ENCODE measurements around the gene SPOCK2. TPM values are rescaled to one million over a fixed set of nuclear protein-coding genes. Genes with fewer than 3 reads are reported as not detected.
"Not testable (repeated sequence)": the region's sequence is repeated elsewhere in the genome, so short reads cannot be mapped to it uniquely, and the experiment has no call there.

The SPOCK2 gene, protein sequence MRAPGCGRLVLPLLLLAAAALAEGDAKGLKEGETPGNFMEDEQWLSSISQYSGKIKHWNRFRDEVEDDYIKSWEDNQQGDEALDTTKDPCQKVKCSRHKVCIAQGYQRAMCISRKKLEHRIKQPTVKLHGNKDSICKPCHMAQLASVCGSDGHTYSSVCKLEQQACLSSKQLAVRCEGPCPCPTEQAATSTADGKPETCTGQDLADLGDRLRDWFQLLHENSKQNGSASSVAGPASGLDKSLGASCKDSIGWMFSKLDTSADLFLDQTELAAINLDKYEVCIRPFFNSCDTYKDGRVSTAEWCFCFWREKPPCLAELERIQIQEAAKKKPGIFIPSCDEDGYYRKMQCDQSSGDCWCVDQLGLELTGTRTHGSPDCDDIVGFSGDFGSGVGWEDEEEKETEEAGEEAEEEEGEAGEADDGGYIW
- 0.36 and 0.59 TPM in 2 replicates for total RNA-seq

DNA sequence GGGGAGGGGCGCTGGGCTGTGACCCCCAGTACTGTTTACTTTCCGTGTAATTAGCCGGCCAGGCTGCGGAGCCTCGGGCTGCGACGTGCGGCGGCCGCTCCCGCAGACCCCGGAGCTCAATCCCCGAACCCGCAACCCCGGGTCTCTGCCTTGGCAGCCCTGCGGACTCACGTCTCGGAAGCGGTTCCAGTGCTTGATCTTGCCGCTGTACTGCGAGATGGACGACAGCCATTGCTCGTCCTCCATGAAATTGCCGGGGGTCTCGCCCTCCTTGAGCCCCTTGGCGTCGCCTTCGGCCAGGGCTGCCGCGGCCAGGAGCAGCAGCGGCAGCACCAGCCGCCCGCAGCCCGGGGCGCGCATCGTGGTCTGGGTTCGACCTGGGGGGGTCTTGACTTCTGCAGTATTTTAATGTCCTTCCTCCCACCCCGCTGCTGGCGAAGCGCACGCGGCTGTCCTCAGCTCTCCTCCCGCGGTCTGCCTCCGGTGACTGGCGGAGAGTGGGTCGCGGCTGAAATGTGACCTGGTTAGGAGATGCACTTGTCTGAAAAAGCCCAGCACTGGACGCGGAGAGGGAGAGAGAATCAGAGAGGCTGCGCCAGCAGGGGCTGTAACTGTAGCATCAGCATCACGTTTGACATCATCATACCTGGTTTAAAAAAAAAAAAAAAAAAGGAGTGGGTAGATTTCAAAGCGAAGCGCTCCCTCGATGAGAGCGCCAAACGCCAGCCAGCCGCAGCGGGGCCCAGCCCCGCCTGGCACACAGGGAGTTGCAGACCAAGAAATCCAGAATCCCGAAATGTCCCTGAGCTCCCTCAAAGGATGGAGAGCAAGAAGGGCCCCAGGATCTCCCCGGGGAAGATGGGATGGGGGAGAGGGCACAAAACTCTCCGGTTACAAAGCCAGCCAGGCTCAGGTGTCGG is at the start of gene SPOCK2:
TSS of gene SPOCK2 (minus strand) at position 583 of the 920 bp plus-strand sequence. CDS start at position 360, 223 bp downstream.
- no peak within 1 kb of the TSS for H2AFZ ChIP-seq (ENCODE audit: low read length)
- H4K20me1 ChIP-seq (ENCODE audit: insufficient read depth, low read length), result no peaks in the 10 kb centered on the region
- DNase-seq (ENCODE audit: insufficient read length, low spot score, missing footprints), result peak; percentile 89
- H3K4me3 ChIP-seq (ENCODE audit: insufficient read depth, low read length), result no peak within 1 kb of the TSS
- peaks cover 60% of the 10 kb centered on the region for H3K27me3 ChIP-seq (ENCODE audit: insufficient read depth, low read length)
- H3K4me1 ChIP-seq (ENCODE audit: insufficient read depth, low read length), result peaks cover 4% of the 10 kb centered on the region
- no peak within 1 kb of the TSS for H3K27ac ChIP-seq (ENCODE audit: low read depth, low read length)
- H3K79me2 ChIP-seq (ENCODE audit: insufficient read depth, low read length), result no peaks in the 10 kb centered on the region
- TF ChIP-seq, protein P1, sequence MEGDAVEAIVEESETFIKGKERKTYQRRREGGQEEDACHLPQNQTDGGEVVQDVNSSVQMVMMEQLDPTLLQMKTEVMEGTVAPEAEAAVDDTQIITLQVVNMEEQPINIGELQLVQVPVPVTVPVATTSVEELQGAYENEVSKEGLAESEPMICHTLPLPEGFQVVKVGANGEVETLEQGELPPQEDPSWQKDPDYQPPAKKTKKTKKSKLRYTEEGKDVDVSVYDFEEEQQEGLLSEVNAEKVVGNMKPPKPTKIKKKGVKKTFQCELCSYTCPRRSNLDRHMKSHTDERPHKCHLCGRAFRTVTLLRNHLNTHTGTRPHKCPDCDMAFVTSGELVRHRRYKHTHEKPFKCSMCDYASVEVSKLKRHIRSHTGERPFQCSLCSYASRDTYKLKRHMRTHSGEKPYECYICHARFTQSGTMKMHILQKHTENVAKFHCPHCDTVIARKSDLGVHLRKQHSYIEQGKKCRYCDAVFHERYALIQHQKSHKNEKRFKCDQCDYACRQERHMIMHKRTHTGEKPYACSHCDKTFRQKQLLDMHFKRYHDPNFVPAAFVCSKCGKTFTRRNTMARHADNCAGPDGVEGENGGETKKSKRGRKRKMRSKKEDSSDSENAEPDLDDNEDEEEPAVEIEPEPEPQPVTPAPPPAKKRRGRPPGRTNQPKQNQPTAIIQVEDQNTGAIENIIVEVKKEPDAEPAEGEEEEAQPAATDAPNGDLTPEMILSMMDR (IDR thresholded peaks at IDR 0.05; ENCODE audit: extremely low read depth, low read depth, low read length), result no peak
- no peaks in the 10 kb centered on the region for H3K36me3 ChIP-seq (ENCODE audit: insufficient read depth, low read length)
- no peak within 1 kb of the TSS for H3K4me2 ChIP-seq (ENCODE audit: insufficient read depth, low read length)
- H3K9me3 ChIP-seq (ENCODE audit: low read depth, low read length), result no peaks in the 10 kb centered on the region

DNA sequence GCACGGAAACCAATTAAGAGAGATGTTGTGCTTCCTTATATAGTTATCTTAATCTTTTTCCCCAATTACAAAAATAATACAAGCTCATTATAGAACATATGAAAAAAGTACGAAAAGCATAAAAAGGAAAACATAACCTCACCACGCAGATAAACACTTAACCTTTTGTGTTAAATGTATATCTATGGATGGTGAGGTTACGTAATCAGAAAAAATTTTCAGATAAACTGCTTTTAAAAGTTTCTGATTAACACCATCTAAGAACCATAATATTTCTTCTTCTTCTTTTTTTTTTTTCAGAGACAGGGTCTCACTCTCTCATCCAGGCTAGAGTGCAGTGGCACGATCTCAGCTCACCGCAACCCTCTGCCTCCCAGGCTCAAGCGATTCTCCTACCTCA is 49.2 kb upstream of the SPOCK2 start:
- Histone ChIP-seq H3K27ac (ENCODE audit: low read depth, low read length) (no peak overlapping the region), H2AFZ (ENCODE audit: low read length) (no peak overlapping the region), H3K79me2 (ENCODE audit: insufficient read depth, low read length) (no peaks in the 10 kb centered on the region), H3K4me2 (ENCODE audit: insufficient read depth, low read length) (no peak overlapping the region), H3K4me1 (ENCODE audit: insufficient read depth, low read length) (peaks cover 8% of the 10 kb centered on the region), H3K9me3 (ENCODE audit: low read depth, low read length) (no peaks in the 10 kb centered on the region), H3K36me3 (ENCODE audit: insufficient read depth, low read length) (no peaks in the 10 kb centered on the region), H3K27me3 (ENCODE audit: insufficient read depth, low read length) (no peaks in the 10 kb centered on the region), H4K20me1 (ENCODE audit: insufficient read depth, low read length) (peaks cover 2% of the 10 kb centered on the region), H3K4me3 (ENCODE audit: insufficient read depth, low read length) (no peak overlapping the region)
- DNase-seq (ENCODE audit: insufficient read length, low spot score, missing footprints), result no peak
- TF ChIP-seq, protein P1 (IDR thresholded peaks at IDR 0.05; ENCODE audit: extremely low read depth, low read depth, low read length), result no peak

DNA sequence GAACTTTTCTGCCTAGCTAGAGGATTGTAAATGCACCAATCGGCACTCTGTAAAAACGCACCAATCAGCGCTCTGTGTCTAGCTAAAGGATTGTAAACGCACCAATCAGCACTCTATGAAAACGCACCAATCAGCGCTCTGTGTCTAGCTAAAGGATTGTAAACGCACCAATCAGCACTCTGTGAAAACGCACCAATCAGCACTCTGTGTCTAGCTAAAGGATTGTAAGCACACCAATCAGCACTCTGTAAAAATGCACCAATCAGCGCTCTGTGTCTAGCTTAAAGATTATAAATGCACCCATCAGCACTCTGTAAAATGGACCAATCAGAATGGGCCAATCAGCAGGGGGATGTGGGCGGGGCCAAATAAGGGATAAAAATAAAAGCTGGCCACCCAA is 47.9 kb upstream of the SPOCK2 start:
- not testable (repeated sequence) for H3K4me1 ChIP-seq (ENCODE audit: insufficient read depth, low read length); H3K27me3 ChIP-seq (ENCODE audit: insufficient read depth, low read length); H2AFZ ChIP-seq (ENCODE audit: low read length); H3K4me3 ChIP-seq (ENCODE audit: insufficient read depth, low read length); H3K27ac ChIP-seq (ENCODE audit: low read depth, low read length); H4K20me1 ChIP-seq (ENCODE audit: insufficient read depth, low read length); H3K36me3 ChIP-seq (ENCODE audit: insufficient read depth, low read length); H3K79me2 ChIP-seq (ENCODE audit: insufficient read depth, low read length); DNase-seq (ENCODE audit: insufficient read length, low spot score, missing footprints); H3K4me2 ChIP-seq (ENCODE audit: insufficient read depth, low read length); H3K9me3 ChIP-seq (ENCODE audit: low read depth, low read length)

DNA sequence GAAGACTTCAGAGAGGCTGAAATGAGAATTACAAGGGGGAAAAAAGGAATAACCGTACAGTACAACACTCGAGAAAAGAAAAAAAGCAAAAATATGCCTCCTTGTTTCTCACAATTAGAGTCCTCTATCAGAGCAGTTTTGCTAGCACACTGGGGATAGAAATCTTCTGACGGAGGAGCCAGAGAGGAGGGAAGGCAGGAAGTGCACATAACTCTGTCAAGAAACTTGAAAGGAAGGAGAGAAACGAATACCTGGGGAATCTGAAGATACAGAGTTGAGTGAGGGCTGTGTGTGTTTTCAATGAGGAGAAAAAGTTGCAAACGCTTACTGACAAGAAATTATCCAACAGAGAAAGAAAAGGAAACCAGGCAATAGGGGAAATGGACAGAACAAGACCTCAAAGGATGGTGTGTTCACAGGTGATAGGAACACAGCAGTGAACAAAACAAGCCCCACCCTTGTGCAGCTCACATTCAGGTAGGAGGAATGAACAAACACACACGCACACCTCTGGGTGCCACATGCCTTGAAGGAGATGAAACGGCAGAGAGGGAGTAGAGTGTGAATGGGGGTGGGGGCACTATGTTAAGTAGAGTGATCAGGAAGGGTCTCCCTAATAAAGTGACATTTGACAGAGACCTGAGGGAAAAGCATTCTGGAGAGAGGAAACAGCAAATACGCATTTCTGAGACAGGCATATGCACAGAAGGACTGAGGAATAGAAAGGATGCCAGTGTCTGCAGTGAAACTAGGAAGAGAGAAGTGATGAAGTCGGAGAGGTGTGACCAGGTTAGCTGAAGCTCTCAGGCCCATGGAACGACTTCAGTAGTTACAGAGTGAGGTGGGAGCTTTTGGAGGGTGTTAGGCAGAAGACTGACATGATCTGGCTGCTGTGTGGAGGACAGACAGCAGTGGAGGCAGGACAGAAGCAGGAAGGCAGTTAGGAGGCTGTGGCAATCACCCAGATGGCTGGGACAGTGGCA is 46.7 kb upstream of the SPOCK2 start:
- H4K20me1 ChIP-seq (ENCODE audit: insufficient read depth, low read length), result peaks cover 2% of the 10 kb centered on the region
- H3K79me2 ChIP-seq (ENCODE audit: insufficient read depth, low read length), result no peaks in the 10 kb centered on the region
- no peak overlapping the region for H3K4me3 ChIP-seq (ENCODE audit: insufficient read depth, low read length)
- peaks cover 8% of the 10 kb centered on the region for H3K4me1 ChIP-seq (ENCODE audit: insufficient read depth, low read length)
- H3K27ac ChIP-seq (ENCODE audit: low read depth, low read length), result no peak overlapping the region
- H3K36me3 ChIP-seq (ENCODE audit: insufficient read depth, low read length), result no peaks in the 10 kb centered on the region
- no peaks in the 10 kb centered on the region for H3K9me3 ChIP-seq (ENCODE audit: low read depth, low read length)
- no peak overlapping the region for H2AFZ ChIP-seq (ENCODE audit: low read length)
- H3K4me2 ChIP-seq (ENCODE audit: insufficient read depth, low read length), result no peak overlapping the region
- TF ChIP-seq, protein P1 (IDR thresholded peaks at IDR 0.05; ENCODE audit: extremely low read depth, low read depth, low read length), result no peak
- DNase-seq (ENCODE audit: insufficient read length, low spot score, missing footprints), result no peak
- no peaks in the 10 kb centered on the region for H3K27me3 ChIP-seq (ENCODE audit: insufficient read depth, low read length)

Measured in osteoblast (primary cell).